ENCODE results near the gene HOXC11.

The HOXC11 gene

GRCh38 chr12:53995378-53996239 is 22.7 kb downstream of the HOXC11 start:
- TF ChIP-seq ZFX (IDR thresholded peaks at IDR 0.05; ENCODE audit: borderline replicate concordance): no peak
- TF ChIP-seq, protein P1, sequence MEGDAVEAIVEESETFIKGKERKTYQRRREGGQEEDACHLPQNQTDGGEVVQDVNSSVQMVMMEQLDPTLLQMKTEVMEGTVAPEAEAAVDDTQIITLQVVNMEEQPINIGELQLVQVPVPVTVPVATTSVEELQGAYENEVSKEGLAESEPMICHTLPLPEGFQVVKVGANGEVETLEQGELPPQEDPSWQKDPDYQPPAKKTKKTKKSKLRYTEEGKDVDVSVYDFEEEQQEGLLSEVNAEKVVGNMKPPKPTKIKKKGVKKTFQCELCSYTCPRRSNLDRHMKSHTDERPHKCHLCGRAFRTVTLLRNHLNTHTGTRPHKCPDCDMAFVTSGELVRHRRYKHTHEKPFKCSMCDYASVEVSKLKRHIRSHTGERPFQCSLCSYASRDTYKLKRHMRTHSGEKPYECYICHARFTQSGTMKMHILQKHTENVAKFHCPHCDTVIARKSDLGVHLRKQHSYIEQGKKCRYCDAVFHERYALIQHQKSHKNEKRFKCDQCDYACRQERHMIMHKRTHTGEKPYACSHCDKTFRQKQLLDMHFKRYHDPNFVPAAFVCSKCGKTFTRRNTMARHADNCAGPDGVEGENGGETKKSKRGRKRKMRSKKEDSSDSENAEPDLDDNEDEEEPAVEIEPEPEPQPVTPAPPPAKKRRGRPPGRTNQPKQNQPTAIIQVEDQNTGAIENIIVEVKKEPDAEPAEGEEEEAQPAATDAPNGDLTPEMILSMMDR (IDR thresholded peaks at IDR 0.05): no peak
- peak overlapping the region; percentile 69 for H3K27ac ChIP-seq

DNA sequence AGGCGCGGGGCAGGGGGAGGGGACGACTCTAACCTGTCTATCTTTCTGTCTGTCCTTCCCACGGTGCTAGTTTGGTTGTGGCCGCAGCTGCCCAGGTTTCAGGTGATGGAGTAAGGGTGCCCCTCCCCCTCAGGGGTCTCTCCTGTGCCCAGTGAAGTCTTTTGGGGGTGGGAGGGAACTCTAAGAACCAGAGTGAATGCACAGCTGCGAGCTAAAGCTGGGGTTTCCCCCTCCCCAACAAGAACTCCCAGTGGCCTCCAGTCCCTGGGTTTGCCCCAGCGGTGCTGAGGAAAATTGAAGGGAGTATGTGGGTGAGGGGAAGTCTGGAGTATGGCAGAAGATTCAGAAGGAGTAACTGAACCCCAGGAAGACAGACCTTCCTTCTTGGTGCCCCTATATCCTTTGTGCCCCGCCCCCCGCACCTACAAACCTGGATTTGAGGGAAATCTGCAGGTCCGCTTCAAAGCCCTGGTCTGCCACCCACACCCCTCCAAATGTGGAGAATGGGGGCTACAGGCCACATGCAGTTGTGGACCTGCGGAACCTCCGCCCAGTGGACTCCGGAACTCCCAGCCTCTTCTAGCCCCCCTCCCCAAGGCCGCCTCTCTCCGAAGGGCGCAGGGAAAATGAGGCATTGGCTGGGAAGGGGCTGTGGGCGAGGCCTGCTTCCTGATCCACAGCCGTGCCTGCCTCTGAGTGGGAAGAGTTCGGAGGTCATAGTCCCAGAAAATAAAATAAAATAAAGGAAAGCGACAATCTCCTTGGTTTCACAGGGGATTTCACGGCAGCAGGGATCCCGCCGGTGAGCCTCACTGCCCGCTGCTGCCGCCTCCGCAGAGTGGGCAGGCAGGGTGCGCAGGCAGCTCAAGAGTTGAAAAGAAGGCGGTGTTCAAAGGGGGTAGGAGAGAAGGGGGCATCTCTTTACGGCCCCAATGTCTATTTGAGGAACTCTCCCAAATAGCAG is 23.6 kb downstream of the HOXC11 start:
- no peak for TF ChIP-seq ZFX (IDR thresholded peaks at IDR 0.05; ENCODE audit: borderline replicate concordance)
- TF ChIP-seq, protein P1 (IDR thresholded peaks at IDR 0.05): no peak
- peak overlapping the region; percentile 69 for H3K27ac ChIP-seq

DNA sequence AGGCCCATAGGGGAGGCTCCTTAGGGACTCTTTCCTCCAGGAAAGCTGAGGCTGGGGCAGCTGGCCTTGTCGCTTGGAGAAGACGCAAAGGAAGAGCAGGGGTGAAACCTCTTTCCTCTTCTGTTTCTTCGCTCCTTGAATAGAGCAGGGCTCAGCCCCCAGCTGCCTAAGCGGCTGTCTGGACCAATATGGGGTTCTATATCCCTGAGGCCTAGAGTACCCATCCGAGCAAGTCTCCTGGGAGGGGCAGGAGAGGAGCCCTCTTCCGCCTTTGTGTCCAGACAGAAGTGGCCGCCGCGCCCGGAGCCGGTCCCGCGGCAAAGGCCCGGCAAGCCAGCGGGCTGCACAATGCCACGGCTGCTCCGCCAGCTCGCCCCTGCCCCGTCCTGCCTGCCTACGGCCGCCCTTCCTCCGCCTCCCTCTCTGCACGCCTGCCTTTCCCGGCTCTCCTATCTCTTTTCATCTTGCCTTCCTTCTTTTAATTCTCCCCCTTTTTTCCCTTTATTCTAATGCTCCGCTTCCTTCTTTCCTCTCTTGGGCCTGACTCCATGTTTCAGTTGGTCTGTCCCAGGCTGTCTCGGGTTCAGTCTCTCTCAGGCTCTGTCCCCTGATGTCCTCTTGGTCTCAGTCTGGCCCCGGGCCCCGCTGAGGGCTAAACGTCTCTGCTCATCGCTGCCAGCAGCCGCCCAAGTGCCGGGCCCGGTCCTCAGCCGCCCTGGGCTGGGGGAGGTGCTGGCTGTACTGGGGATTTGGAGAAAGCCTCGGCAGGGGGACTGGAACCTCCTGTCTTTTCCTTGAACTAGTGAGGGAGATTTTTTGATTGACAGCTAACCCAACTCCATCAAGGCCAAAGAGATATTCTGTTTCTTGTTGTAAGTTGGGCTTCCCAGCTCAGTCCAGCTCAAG is 24.5 kb downstream of the HOXC11 start:
- TF ChIP-seq ZFX (IDR thresholded peaks at IDR 0.05; ENCODE audit: borderline replicate concordance): no peak
- TF ChIP-seq, protein P1 (IDR thresholded peaks at IDR 0.05): no peak
- H3K27ac ChIP-seq: peak overlapping the region; percentile 41

DNA sequence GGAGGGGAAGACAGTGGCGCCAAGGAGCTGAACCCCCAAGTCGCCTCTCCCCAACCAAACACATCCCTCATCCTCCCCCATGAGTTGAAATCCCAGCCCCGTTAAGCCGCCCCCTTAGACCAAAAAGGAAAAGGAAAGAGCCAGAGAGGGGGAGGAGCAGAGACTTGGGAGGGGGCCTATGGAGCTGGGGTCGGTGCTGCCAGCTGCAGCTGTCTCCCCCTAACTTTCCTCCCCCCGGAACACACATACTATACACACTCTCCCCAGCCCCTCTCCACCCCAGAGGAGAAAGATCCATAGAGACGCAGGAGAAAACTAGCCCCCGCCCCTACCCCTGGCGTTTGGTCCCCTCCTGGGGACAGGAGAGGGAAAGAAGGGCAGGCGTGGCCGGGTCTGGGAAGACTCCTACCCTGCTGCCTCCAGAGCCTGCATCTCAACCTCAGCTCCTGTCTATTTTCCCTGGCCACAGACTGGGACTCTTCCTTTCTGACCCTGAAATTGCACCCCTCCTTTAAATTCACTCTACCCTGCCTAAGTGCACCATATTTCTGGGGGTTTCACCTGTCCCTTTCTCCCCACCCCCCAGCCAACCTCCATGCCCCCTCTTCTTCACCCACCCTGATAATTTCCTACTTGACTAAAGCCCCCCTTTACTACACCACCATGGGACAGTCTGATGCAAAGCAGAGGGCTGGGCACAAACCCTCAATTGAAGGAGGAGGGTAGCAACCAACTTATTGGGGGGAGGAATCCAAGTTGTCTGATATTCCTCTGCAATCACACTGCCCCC is 25.4 kb downstream of the HOXC11 start:
- H3K27ac ChIP-seq: peak overlapping the region; percentile 86
- TF ChIP-seq, protein P1 (IDR thresholded peaks at IDR 0.05): no peak
- no peak for TF ChIP-seq ZFX (IDR thresholded peaks at IDR 0.05; ENCODE audit: borderline replicate concordance)

DNA sequence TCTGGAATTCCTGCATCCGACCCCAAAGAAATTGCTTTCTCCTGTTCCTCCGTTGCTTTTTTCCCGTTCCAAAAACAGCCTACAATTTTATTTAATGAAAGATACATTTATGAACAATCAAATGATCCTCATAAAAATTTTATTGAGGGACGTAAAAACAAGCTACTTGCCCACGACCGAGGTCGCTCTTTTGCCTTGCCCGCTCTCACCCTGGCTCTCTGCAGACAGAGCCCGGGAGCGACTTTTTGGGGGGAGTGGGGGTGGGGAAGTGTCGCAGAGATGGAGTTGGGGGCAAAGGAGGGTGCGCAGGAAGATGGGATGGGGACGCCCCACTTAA is 25.9 kb downstream of the HOXC11 start:
- TF ChIP-seq, protein P1 (IDR thresholded peaks at IDR 0.05): no peak
- no peak for TF ChIP-seq ZFX (IDR thresholded peaks at IDR 0.05; ENCODE audit: borderline replicate concordance)
- peak overlapping the region; percentile 86 for H3K27ac ChIP-seq

DNA sequence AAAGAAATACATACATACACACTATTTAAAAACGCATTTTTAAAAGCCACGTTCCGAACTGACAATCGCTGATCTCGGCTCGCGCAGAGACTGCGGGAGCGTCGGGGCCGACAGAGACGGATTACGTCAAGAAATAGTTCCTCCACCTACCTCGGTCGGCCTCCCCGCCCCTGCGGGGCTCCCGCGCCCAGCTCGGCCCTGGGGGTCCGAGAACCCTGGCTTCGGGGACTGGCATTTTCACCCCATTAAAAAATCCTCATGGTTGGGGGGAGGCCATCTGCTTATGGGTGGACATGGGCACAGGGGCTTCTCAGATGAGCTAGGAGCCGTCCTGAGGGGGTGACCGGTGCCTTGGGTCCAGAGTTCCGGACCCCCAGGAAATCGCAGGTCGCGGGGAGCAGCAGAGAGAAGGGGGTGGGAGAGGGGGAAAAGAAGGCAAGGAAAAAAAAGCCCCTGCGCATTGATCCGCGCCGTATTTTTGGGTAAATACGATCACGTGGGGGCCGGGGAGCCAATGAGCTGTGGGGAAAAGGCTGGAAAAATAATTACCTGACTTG is 26.7 kb downstream of the HOXC11 start:
- peak overlapping the region; percentile 86 for H3K27ac ChIP-seq
- TF ChIP-seq, protein P1 (IDR thresholded peaks at IDR 0.05): no peak
- no peak for TF ChIP-seq ZFX (IDR thresholded peaks at IDR 0.05; ENCODE audit: borderline replicate concordance)
